ENCODE measurements around the gene PLXDC2. TPM values are rescaled to one million over a fixed set of nuclear protein-coding genes. Genes with fewer than 3 reads are reported as not detected.

PLXDC2 gene
- polyA plus RNA-seq, 1 experiment, result 0.47 TPM

- TF ChIP-seq CTCF (IDR thresholded peaks at IDR 0.05; ENCODE audit: insufficient read depth, low read depth, low read length), result no peak
- Histone ChIP-seq H3K27me3 (ENCODE audit: control insufficient read depth, insufficient read depth, low read length) (no peaks in the 10 kb centered on the region), H3K36me3 (ENCODE audit: control insufficient read depth, insufficient read depth, low read length) (no peaks in the 10 kb centered on the region), H3K4me3 (ENCODE audit: low read depth, low read length) (no peak overlapping the region)
- POLR2A ChIA-PET, result no interaction called here
- CTCF ChIA-PET, result no interaction called here
- DNase-seq (ENCODE audit: low read depth), result no peak
These were observed 201.7 kb downstream of the PLXDC2 start for GRCh38 chr10:20017961-20018360.

GRCh38 chr10:20020677-20021076 lies 204.4 kb downstream of the PLXDC2 start:
- H3K36me3 ChIP-seq (ENCODE audit: control insufficient read depth, insufficient read depth, low read length), result no peaks in the 10 kb centered on the region
- DNase-seq (ENCODE audit: low read depth), result no peak
- CTCF ChIA-PET, result no interaction called here
- TF ChIP-seq CTCF (IDR thresholded peaks at IDR 0.05; ENCODE audit: insufficient read depth, low read depth, low read length), result no peak
- POLR2A ChIA-PET, result no interaction called here
- no peak overlapping the region for H3K4me3 ChIP-seq (ENCODE audit: low read depth, low read length)
- no peaks in the 10 kb centered on the region for H3K27me3 ChIP-seq (ENCODE audit: control insufficient read depth, insufficient read depth, low read length)

- TF ChIP-seq CTCF (IDR thresholded peaks at IDR 0.05; ENCODE audit: insufficient read depth, low read depth, low read length), result no peak
- no peak for DNase-seq (ENCODE audit: low read depth)
- Histone ChIP-seq H3K36me3 (ENCODE audit: control insufficient read depth, insufficient read depth, low read length) (no peaks in the 10 kb centered on the region), H3K4me3 (ENCODE audit: low read depth, low read length) (no peak overlapping the region), H3K27me3 (ENCODE audit: control insufficient read depth, insufficient read depth, low read length) (no peaks in the 10 kb centered on the region)
- CTCF ChIA-PET, result no interaction called here
- POLR2A ChIA-PET, result no interaction called here
These were observed 213.3 kb downstream of the PLXDC2 start for GRCh38 chr10:20029523-20029922.

- no peak for TF ChIP-seq CTCF (IDR thresholded peaks at IDR 0.05; ENCODE audit: insufficient read depth, low read depth, low read length)
- Histone ChIP-seq H3K36me3 (ENCODE audit: control insufficient read depth, insufficient read depth, low read length) (no peaks in the 10 kb centered on the region), H3K27me3 (ENCODE audit: control insufficient read depth, insufficient read depth, low read length) (no peaks in the 10 kb centered on the region), H3K4me3 (ENCODE audit: low read depth, low read length) (no peak overlapping the region)
- ChIA-PET CTCF (no interaction called here), POLR2A (no interaction called here)
- DNase-seq (ENCODE audit: low read depth), result no peak
These were observed 217.2 kb downstream of the PLXDC2 start for GRCh38 chr10:20033476-20033875.

GRCh38 chr10:20034732-20035131 lies 218.5 kb downstream of the PLXDC2 start:
- no peak for DNase-seq (ENCODE audit: low read depth)
- no peaks in the 10 kb centered on the region for H3K36me3 ChIP-seq (ENCODE audit: control insufficient read depth, insufficient read depth, low read length)
- no peaks in the 10 kb centered on the region for H3K27me3 ChIP-seq (ENCODE audit: control insufficient read depth, insufficient read depth, low read length)
- CTCF ChIA-PET, result no interaction called here
- H3K4me3 ChIP-seq (ENCODE audit: low read depth, low read length), result no peak overlapping the region
- TF ChIP-seq CTCF (IDR thresholded peaks at IDR 0.05; ENCODE audit: insufficient read depth, low read depth, low read length), result no peak
- POLR2A ChIA-PET, result no interaction called here

All from BJ (cell line).